Keratinocyte (primary cell): ENCODE measurements around the gene PSRC1. TPM values are rescaled to one million over a fixed set of nuclear protein-coding genes. Genes with fewer than 3 reads are reported as not detected.
A peak's percentile ranks its signal among the peaks of the same experiment; 100 is the strongest.

Experiments
- DNase-seq: peaks from one replicate; pipeline ENCODE4 v3.0.0-alpha.2; 2011; ENCODE audit warnings: low read depth, missing footprints, low spot score
- FAIRE-seq: peaks from 2 replicates; lab custom pipeline; 2011; peaks lifted over from hg19 to GRCh38; lab: Jason Lieb, UNC
- H2AFZ ChIP-seq: 2 replicates; pipeline ENCODE4 v1.6.0; 2012; ENCODE audit warnings: low read length, control low read depth, inconsistent platforms; ENCODE audit not compliant: control insufficient read depth
- H3K27ac ChIP-seq: 2 replicates; pipeline ENCODE4 v1.5.1; 2011; ENCODE audit warnings: low read length; ENCODE audit not compliant: control insufficient read depth, insufficient read depth
- H3K27me3 ChIP-seq: 3 replicates; pipeline ENCODE4 v1.6.0; 2011; ENCODE audit warnings: low read length; ENCODE audit not compliant: control insufficient read depth, insufficient read depth; ENCODE audit errors: extremely low read depth
- H3K36me3 ChIP-seq, 2 experiments: 2 replicates in 1 of 2; 3 replicates in 1 of 2; pipeline ENCODE4 v1.5.1; 2011; ENCODE audit warnings: low read length in 2 of 2, mild to moderate bottlenecking in 1 of 2; ENCODE audit not compliant: control insufficient read depth in 2 of 2, insufficient read depth in 2 of 2; ENCODE audit errors: extremely low read depth in 1 of 2
- H3K4me1 ChIP-seq: 3 replicates; pipeline ENCODE4 v1.5.1; 2011; ENCODE audit warnings: low read length; ENCODE audit not compliant: control insufficient read depth, insufficient read depth; ENCODE audit errors: extremely low read depth
- H3K4me2 ChIP-seq: 3 replicates; pipeline ENCODE4 v1.6.0; 2011; ENCODE audit warnings: low read depth, low read length; ENCODE audit not compliant: control insufficient read depth, insufficient read depth; ENCODE audit errors: extremely low read depth
- H3K4me3 ChIP-seq, 3 experiments: fragments of 200-600 bp in 1 of 3; sonication (generic) in 1 of 3; 2 replicates in 2 of 3; 3 replicates in 1 of 3; pipeline ENCODE4 v1.5.1; 2011 to 2016; ENCODE audit warnings: low read length in 3 of 3, mild to moderate bottlenecking in 3 of 3, control low read depth in 2 of 3, inconsistent platforms in 1 of 3, low read depth in 1 of 3, mixed read lengths in 1 of 3, mixed run types in 1 of 3, moderate library complexity in 1 of 3; ENCODE audit not compliant: control insufficient read depth in 2 of 3, insufficient read depth in 2 of 3; ENCODE audit errors: extremely low read depth in 1 of 3
- H3K79me2 ChIP-seq: 2 replicates; pipeline ENCODE4 v1.6.0; 2012; ENCODE audit warnings: low read length; ENCODE audit not compliant: control insufficient read depth, insufficient read depth
- H3K9ac ChIP-seq: 3 replicates; pipeline ENCODE4 v1.6.0; 2011; ENCODE audit warnings: low read length; ENCODE audit not compliant: control insufficient read depth, insufficient read depth; ENCODE audit errors: extremely low read depth
- H3K9me1 ChIP-seq: 3 replicates; pipeline ENCODE4 v1.6.0; 2011; ENCODE audit warnings: low read length; ENCODE audit not compliant: control insufficient read depth, insufficient read depth; ENCODE audit errors: extremely low read depth
- H3K9me3 ChIP-seq: 2 replicates; pipeline ENCODE4 v1.5.1; 2012; ENCODE audit warnings: low read depth, low read length; ENCODE audit not compliant: control insufficient read depth
- H4K20me1 ChIP-seq: 3 replicates; pipeline ENCODE4 v1.6.0; 2011; ENCODE audit warnings: low read length; ENCODE audit not compliant: control insufficient read depth, insufficient read depth; ENCODE audit errors: extremely low read depth
- CTCF ChIP-seq, 3 experiments: IDR thresholded peaks in 1 of 3; conservative IDR thresholded peaks in 1 of 3; optimal IDR thresholded peaks in 1 of 3; 2 replicates in 2 of 3; 3 replicates in 1 of 3; pipeline versions ENCODE3 to v1.5.1; 2011; ENCODE audit warnings: low read length in 3 of 3, mild to moderate bottlenecking in 3 of 3, moderate library complexity in 2 of 3, control low read depth in 1 of 3, inconsistent platforms in 1 of 3; ENCODE audit not compliant: insufficient read depth in 2 of 3; ENCODE audit errors: extremely low read depth in 1 of 3
- EZH2 ChIP-seq: IDR thresholded peaks from one replicate; pipeline ENCODE4 v1.6.1; 2012; ENCODE audit warnings: inconsistent platforms, mild to moderate bottlenecking, low read length, moderate library complexity
- dilution Hi-C: fragments of 300-500 bp; cut with MboI; formaldehyde crosslinking; loops from one replicate; pipeline ENCODE4 v1.7.0; 2020; ENCODE audit warnings: low sequenced_read_pairs; ENCODE audit not compliant: extremely low pct_ligation_motif_present
- polyA plus RNA-seq, 5 experiments: library from polyadenylated mRNA; depleted of rRNA in 3 of 5; stranded (reverse) in 3 of 5; stranded (forward) in 1 of 5; unstranded in 1 of 5; fragments of >200 nt; gene quantifications; 1 replicate in 1 of 5; 2 replicates in 3 of 5; 3 replicates in 1 of 5; pipeline versions ENCODE4 v1.2.1 to v1.2.3, GENCODE V29; 2011 to 2012; ENCODE audit warnings: missing spikeins in 2 of 5, low read depth in 1 of 5, low replicate concordance in 1 of 5

Gene PSRC1
- polyA plus RNA-seq, 1 donor (not counting 4 experiments of a cell fraction or from before 2014, with no cell fraction given), result 10.2 TPM

DNA sequence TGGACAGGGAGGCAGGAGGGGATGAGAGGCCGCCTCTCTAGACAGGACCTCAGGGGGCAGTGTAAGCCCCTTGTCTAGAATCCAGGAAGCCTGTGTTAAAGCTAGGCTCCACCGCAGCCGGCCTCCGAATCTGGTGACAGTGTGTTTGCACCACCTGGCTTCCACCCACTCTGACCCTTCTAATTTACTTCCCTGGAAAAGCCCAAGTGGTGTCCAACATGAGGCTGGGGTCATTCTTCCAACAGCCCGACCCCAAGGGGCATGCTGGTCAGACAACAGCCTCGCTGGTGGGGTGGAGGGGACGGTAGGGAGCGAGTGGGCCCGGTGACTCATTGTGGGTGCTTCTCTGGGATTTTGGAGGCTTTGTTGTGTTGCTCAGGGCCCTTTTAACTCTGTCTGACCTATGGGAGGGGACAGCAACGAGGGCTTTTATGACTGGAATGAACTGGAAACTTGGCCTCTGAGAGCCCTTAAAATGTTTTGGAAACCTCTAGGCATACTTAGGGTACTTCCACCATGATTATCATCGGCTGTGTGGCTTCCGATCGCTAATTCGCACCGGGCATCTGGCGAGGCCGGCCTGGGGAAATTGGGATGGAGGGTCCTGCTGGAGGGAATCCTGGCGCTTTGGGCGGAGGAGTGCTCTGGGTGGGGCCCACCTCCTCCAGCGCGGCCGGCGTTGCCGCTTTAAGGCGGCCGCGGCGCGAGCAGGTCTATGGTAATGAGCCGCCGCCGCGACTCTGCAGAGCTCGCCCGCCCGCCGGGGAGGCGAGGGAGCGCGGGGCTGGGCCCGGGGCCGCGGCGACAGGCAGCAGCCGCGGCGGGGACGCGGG is 33.9 kb downstream of the PSRC1 start, which contains the start of gene CELSR2:
CELSR2 (plus strand) TSS at position 743 of the 833 bp plus-strand sequence. CDS start 541 bp downstream, outside the sequence.
- Histone ChIP-seq H3K9me1 (no peaks in the 10 kb centered on the region), H3K36me3 (peaks cover 4 to 12% of the 10 kb centered on the region in 2 experiments), H3K4me1 (peaks cover 19% of the 10 kb centered on the region), H3K27me3 (no peaks in the 10 kb centered on the region), H3K79me2 (peaks cover 22% of the 10 kb centered on the region), H3K4me2 (peak within 1 kb of the TSS; percentile 78), H3K9me3 (no peaks in the 10 kb centered on the region), H2AFZ (no peak within 1 kb of the TSS), H3K4me3 (peak within 1 kb of the TSS; percentile 31 to 61 (median 47)), H3K27ac (no peak within 1 kb of the TSS), H4K20me1 (no peaks in the 10 kb centered on the region), H3K9ac (peak within 1 kb of the TSS; percentile 39)
- FAIRE-seq (no peak), DNase-seq (no peak)
- TF ChIP-seq EZH2 (no peak), CTCF (optimal IDR thresholded peaks at IDR 0.05 in 1 of 3, IDR thresholded peaks at IDR 0.05 in 1 of 3, conservative IDR thresholded peaks at IDR 0.05 in 1 of 3; ENCODE audit: extremely low read depth in 1 of 3, insufficient read depth in 2 of 3, low read length in 3 of 3) (no peak)
- dilution Hi-C loops, result no loop called here

GRCh38 chr1:109248444-109248796 is 34.5 kb downstream of the PSRC1 start:
- TF ChIP-seq CTCF (optimal IDR thresholded peaks at IDR 0.05 in 1 of 3, IDR thresholded peaks at IDR 0.05 in 1 of 3, conservative IDR thresholded peaks at IDR 0.05 in 1 of 3; ENCODE audit: extremely low read depth in 1 of 3, insufficient read depth in 2 of 3, low read length in 3 of 3), result no peak
- TF ChIP-seq EZH2, result no peak
- H3K4me3 ChIP-seq, result no peak overlapping the region
- H3K27me3 ChIP-seq, result no peaks in the 10 kb centered on the region
- FAIRE-seq (no peak), DNase-seq (no peak)
- no peaks in the 10 kb centered on the region for H3K9me1 ChIP-seq
- H3K36me3 ChIP-seq, result peaks cover 4 to 12% of the 10 kb centered on the region in 2 experiments
- no peaks in the 10 kb centered on the region for H4K20me1 ChIP-seq
- no peaks in the 10 kb centered on the region for H3K9me3 ChIP-seq
- H3K79me2 ChIP-seq, result peaks cover 18% of the 10 kb centered on the region
- no peak overlapping the region for H2AFZ ChIP-seq
- no peak overlapping the region for H3K9ac ChIP-seq
- dilution Hi-C loops, result no loop called here
- H3K27ac ChIP-seq, result no peak overlapping the region
- H3K4me2 ChIP-seq, result no peak overlapping the region
- H3K4me1 ChIP-seq, result peaks cover 13% of the 10 kb centered on the region
